Measurements from ENCODE around the gene MLNR.

GRCh38 chr13:49220856-49221589 lies 885 bp downstream of the MLNR start:
- TF ChIP-seq CTCF (IDR thresholded peaks at IDR 0.05; ENCODE audit: low read depth, low read length, missing input control) (no peak), YY1 (IDR thresholded peaks at IDR 0.05) (no peak), EGR1 (IDR thresholded peaks at IDR 0.05; ENCODE audit: low read depth in 2 of 2) (no peak), RAD21 (IDR thresholded peaks at IDR 0.05) (no peak), RXRA (IDR thresholded peaks at IDR 0.05) (no peak), REST (IDR thresholded peaks at IDR 0.05) (no peak), JUND (IDR thresholded peaks at IDR 0.05) (no peak), FOXA1 (IDR thresholded peaks at IDR 0.05) (no peak), SP1 (IDR thresholded peaks at IDR 0.05) (no peak), TAF1 (conservative IDR thresholded peaks at IDR 0.05) (no peak)

All from liver (tissue), 3 donors.